Activated CD8-positive, alpha-beta T cell treated with anti-CD3 and anti-CD28 coated beads for 36 hours (primary cell): ENCODE results near the gene IFFO2. TPM values are rescaled to one million over a fixed set of nuclear protein-coding genes. Genes with fewer than 3 reads are reported as not detected.

Experiments used
- ATAC-seq: fragments of 200-7000 bp; cut with Tn5 transposase; one replicate; pipeline ENCODE4 v1.10.0; 2021; ENCODE audit warnings: mild to moderate bottlenecking, moderate library complexity
- CTCF ChIA-PET: fragments of 350-600 bp; sonication (Branson Sonifier 250); formaldehyde crosslinking; loops from one replicate; lab custom pipeline; 2021; ENCODE audit warnings: antibody characterized with exemption; lab: Charles Lee
- POLR2A ChIA-PET: fragments of 350-600 bp; sonication (Branson Sonifier 250); formaldehyde crosslinking; loops from one replicate; lab custom pipeline; 2021; ENCODE audit warnings: antibody characterized with exemption; lab: Charles Lee
- DNase-seq: peaks from one replicate; pipeline ENCODE4 v3.0.0-alpha.2; 2020
- H3K27ac Mint-ChIP-seq: one replicate; pipeline ENCODE4 v1.8.0; 2021; ENCODE audit warnings: mild to moderate bottlenecking, mixed read lengths
- H3K27me3 Mint-ChIP-seq: one replicate; pipeline ENCODE4 v1.8.0; 2021; ENCODE audit warnings: mixed read lengths
- H3K36me3 Mint-ChIP-seq: one replicate; pipeline ENCODE4 v1.8.0; 2021; ENCODE audit warnings: low read depth, mixed read lengths
- H3K4me1 Mint-ChIP-seq: one replicate; pipeline ENCODE4 v1.8.0; 2021; ENCODE audit warnings: low read depth, mixed read lengths
- H3K4me3 Mint-ChIP-seq: one replicate; pipeline ENCODE4 v1.8.0; 2021; ENCODE audit warnings: mild to moderate bottlenecking, moderate library complexity, mixed read lengths
- H3K9me3 Mint-ChIP-seq: one replicate; pipeline ENCODE4 v1.8.0; 2021; ENCODE audit warnings: mixed read lengths
- intact Hi-C: fragments of 100-400 bp; cut with micrococcal nuclease; formaldehyde crosslinking; loops from one replicate; pipeline ENCODE4 v1.10.0; 2022
- total RNA-seq, 2 experiments: library from RNA; stranded (reverse); gene quantifications; one replicate each; pipeline ENCODE4 v1.2.3, GENCODE V29; 2021
- TF ChIP-seq, protein P1 (sequence below): fragments of 200-600 bp; IDR thresholded peaks from one replicate; pipeline ENCODE4 v1.8.0; 2022; ENCODE audit warnings: antibody characterized with exemption, mild to moderate bottlenecking

The IFFO2 gene
- total RNA-seq, 2 experiments from 2014 or later, result 23.7 to 26.4 TPM

GRCh38 chr1:18950401-18951026 lies 6.0 kb downstream of the IFFO2 start:
- ATAC-seq (no peak), DNase-seq (peak; percentile 40)
- TF ChIP-seq, protein P1, sequence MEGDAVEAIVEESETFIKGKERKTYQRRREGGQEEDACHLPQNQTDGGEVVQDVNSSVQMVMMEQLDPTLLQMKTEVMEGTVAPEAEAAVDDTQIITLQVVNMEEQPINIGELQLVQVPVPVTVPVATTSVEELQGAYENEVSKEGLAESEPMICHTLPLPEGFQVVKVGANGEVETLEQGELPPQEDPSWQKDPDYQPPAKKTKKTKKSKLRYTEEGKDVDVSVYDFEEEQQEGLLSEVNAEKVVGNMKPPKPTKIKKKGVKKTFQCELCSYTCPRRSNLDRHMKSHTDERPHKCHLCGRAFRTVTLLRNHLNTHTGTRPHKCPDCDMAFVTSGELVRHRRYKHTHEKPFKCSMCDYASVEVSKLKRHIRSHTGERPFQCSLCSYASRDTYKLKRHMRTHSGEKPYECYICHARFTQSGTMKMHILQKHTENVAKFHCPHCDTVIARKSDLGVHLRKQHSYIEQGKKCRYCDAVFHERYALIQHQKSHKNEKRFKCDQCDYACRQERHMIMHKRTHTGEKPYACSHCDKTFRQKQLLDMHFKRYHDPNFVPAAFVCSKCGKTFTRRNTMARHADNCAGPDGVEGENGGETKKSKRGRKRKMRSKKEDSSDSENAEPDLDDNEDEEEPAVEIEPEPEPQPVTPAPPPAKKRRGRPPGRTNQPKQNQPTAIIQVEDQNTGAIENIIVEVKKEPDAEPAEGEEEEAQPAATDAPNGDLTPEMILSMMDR, result no peak
- peaks cover 16% of the 10 kb centered on the region for H3K36me3 Mint-ChIP-seq
- H3K9me3 Mint-ChIP-seq, result no peaks in the 10 kb centered on the region
- intact Hi-C loops, result loop anchor here (5.0 kb wide), 1 partner anchor 43 kb away; no protein-coding TSS in a partner anchor
- POLR2A ChIA-PET, result interaction anchor here (0.7 to 9.3 kb wide), 5 partner anchors 13 to 42 kb away, joined by 3 to 139 read pairs (median 4); no protein-coding TSS in a partner anchor
- H3K27me3 Mint-ChIP-seq, result no peaks in the 10 kb centered on the region
- CTCF ChIA-PET, result interaction anchor here (0.8 to 5.8 kb wide), 7 partner anchors 10 to 163 kb away, joined by 3 to 45 read pairs (median 4); partner anchors contain the start of gene ALDH4A1
- H3K4me3 Mint-ChIP-seq, result peak overlapping the region; percentile 82
- peak overlapping the region; percentile 93 for H3K27ac Mint-ChIP-seq
- H3K4me1 Mint-ChIP-seq, result peaks cover 91% of the 10 kb centered on the region

GRCh38 chr1:18949686-18950400 lies 6.6 kb downstream of the IFFO2 start:
- TF ChIP-seq, protein P1, result peak; percentile 20
- Mint-ChIP-seq H3K4me1 (peaks cover 95% of the 10 kb centered on the region), H3K27ac (peak overlapping the region; percentile 93), H3K27me3 (no peaks in the 10 kb centered on the region), H3K36me3 (peaks cover 14% of the 10 kb centered on the region), H3K9me3 (no peaks in the 10 kb centered on the region), H3K4me3 (peak overlapping the region; percentile 82)
- intact Hi-C loops, result loop anchor here (5.0 kb wide), 1 partner anchor 43 kb away; no protein-coding TSS in a partner anchor
- no peak for ATAC-seq
- CTCF ChIA-PET, result interaction anchor here (0.7 to 5.8 kb wide), 8 partner anchors 10 to 164 kb away, joined by 3 to 45 read pairs (median 5); partner anchors contain the start of gene ALDH4A1
- POLR2A ChIA-PET, result interaction anchor here (0.7 to 9.3 kb wide), 5 partner anchors 12 to 43 kb away, joined by 3 to 139 read pairs (median 7); no protein-coding TSS in a partner anchor
- DNase-seq, result peak; percentile 42

DNA sequence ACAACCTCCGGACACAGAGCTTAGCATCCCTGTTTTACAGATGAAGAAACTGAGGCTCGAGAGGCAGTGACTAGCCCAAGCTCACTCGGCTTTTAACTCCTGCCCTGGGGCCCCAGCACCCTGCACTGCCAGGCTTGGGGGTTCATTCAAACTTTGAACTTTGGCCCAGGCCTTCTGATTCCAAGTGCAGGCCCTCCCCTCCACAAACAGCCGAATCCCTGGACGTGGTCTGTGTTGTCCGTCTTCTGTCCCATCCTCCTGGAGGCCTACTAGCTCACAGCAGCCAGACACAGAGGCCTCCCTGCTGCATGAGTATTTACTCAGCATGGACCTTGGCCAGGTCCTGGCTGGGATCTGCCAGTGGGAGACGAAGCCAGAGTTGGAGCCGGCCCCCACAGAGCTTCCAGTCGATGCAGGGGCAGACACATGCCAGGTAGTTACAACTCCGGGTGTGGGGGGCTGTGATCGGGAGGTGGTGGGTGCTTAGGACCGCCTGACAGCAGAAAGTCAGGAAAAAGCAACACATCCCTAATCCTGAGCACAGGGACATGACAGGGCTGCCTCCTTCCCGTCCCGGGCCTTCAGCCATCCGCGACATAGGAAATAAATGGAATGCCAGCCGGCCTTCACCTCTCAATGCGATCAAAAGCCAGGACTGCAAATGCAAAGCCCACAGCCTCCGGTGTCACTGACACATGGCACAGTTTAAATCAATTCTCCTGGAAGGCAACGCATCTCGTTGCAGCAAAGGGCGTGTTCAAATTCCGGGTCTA lies 7.4 kb downstream of the IFFO2 start:
- Mint-ChIP-seq H3K27me3 (no peaks in the 10 kb centered on the region), H3K4me3 (peak overlapping the region; percentile 82), H3K36me3 (peaks cover 13% of the 10 kb centered on the region), H3K9me3 (no peaks in the 10 kb centered on the region), H3K4me1 (peaks cover 92% of the 10 kb centered on the region), H3K27ac (peak overlapping the region; percentile 93)
- DNase-seq (no peak), ATAC-seq (no peak)
- CTCF ChIA-PET, result interaction anchor here (0.7 to 5.8 kb wide), 6 partner anchors 12 to 41 kb away, joined by 3 to 45 read pairs (median 6); no protein-coding TSS in a partner anchor
- TF ChIP-seq, protein P1, result no peak
- intact Hi-C loops, result no loop called here
- POLR2A ChIA-PET, result interaction anchor here (0.8 to 9.3 kb wide), 5 partner anchors 21 to 43 kb away, joined by 3 to 139 read pairs (median 7); no protein-coding TSS in a partner anchor

DNA sequence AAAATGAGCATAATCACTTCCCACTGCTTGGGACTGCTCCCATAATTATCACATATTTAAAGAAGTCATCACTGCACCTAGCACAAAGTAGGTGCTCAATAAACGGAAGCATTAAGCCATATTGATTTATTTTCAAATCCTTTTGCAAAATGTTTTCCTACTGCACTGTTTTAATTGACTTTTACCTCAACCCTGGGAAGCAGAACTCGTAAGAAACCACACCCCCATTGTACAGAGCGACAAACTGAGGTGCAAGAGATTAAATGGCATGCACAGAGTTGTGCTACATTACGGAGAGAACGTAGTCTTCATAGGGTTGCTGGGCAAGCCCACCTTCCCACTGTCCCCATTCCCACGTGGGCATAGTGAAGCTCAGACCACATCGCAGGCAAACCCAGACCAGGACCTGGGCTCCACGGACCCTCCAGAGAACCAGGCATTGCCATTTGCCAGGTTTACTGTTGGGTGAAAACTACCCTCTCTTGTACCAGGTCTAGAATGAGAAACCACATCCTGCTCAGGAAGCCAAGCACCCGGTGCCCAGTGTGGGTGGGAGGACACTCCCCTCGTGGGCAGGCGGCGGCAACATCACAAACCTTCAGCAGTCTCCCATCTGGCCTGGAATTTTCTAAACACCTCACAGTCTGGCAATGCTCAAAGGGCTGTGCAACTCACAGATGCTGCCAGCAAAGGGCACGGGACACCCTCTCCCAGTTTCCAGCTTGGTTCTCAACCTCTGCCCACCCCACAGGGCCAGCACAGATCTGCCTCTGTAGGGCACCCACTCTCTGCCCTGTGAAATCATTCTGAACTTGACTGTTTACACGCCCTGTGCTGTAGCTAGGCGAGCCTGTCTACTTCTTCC lies 8.2 kb downstream of the IFFO2 start:
- H3K27me3 Mint-ChIP-seq, result no peaks in the 10 kb centered on the region
- H3K4me3 Mint-ChIP-seq, result peak overlapping the region; percentile 82
- DNase-seq, result peak; percentile 78
- CTCF ChIA-PET, result interaction anchor here (1.2 to 5.8 kb wide), 5 partner anchors 11 to 40 kb away, joined by 3 to 45 read pairs (median 7); no protein-coding TSS in a partner anchor
- TF ChIP-seq, protein P1, result no peak
- peak; percentile 19 for ATAC-seq
- intact Hi-C loops, result no loop called here
- H3K27ac Mint-ChIP-seq, result peak overlapping the region; percentile 93
- H3K36me3 Mint-ChIP-seq, result peaks cover 15% of the 10 kb centered on the region
- H3K4me1 Mint-ChIP-seq, result peaks cover 86% of the 10 kb centered on the region
- POLR2A ChIA-PET, result interaction anchor here (0.8 to 1.5 kb wide), 3 partner anchors 21 to 42 kb away, joined by 3 to 7 read pairs (median 7); no protein-coding TSS in a partner anchor
- H3K9me3 Mint-ChIP-seq, result no peaks in the 10 kb centered on the region
